ENCODE data around the gene TUBE1. TPM values are rescaled to one million over a fixed set of nuclear protein-coding genes. Genes with fewer than 3 reads are reported as not detected.

TUBE1 gene
- total and polyA plus RNA-seq, 2 experiments from 2014 or later = 26.3 to 27.7 TPM

- Histone ChIP-seq H3K79me2 (replicated peaks; ENCODE audit: insufficient read depth) (no peaks in the 10 kb centered on the region), H3K36me3 (ENCODE audit: insufficient read depth) (no peaks in the 10 kb centered on the region), H3K27ac (ENCODE audit: low read depth) (no peak overlapping the region), H3K4me1 (ENCODE audit: insufficient read depth) (peaks cover 6% of the 10 kb centered on the region; the same call in 1 of the 2 replicates), H3K4me2 (no peak overlapping the region), H2AFZ (no peak overlapping the region), H3K4me3 (no peak overlapping the region), H3K9me2 (ENCODE audit: insufficient read depth) (no peaks in the 10 kb centered on the region), H3F3A (replicated peaks; ENCODE audit: low read depth) (no peaks in the 10 kb centered on the region), H4K20me1 (replicated peaks; ENCODE audit: insufficient read depth) (no peaks in the 10 kb centered on the region), H3K27me3 (ENCODE audit: insufficient read depth) (no peaks in the 10 kb centered on the region)
- Mint-ChIP-seq H3K36me3 (ENCODE audit: low read depth) (no peaks in the 10 kb centered on the region), H3K27me3 (ENCODE audit: insufficient read depth, low read depth, poor library complexity) (no peaks in the 10 kb centered on the region), H3K9me3 (no peaks in the 10 kb centered on the region), H3K27ac (no peak overlapping the region), H3K4me1 (peaks cover 2% of the 10 kb centered on the region; the same call in 1 of the 3 replicates), H3K4me3 (no peak overlapping the region)
- no peak for ATAC-seq
- no peak for TF ChIP-seq REST (IDR thresholded peaks at IDR 0.05; ENCODE audit: unreplicated experiment)
- TF ChIP-seq STAT1 (IDR thresholded peaks at IDR 0.05; ENCODE audit: unreplicated experiment) = no peak
- no peak for TF ChIP-seq CTCF (conservative IDR thresholded peaks at IDR 0.05; ENCODE audit: low read depth in 2 of 2)
- TF ChIP-seq ZNF331 (CRISPR knock-in tag; IDR thresholded peaks at IDR 0.05; ENCODE audit: low read depth) = no peak
- TF ChIP-seq JUNB (IDR thresholded peaks at IDR 0.05; ENCODE audit: unreplicated experiment) = no peak
- no peak for TF ChIP-seq EZH2phosphoT487 (IDR thresholded peaks at IDR 0.05; ENCODE audit: unreplicated experiment)
- no peak for TF ChIP-seq POLR2AphosphoS5 (IDR thresholded peaks at IDR 0.05; ENCODE audit: low read depth)
- no peak for TF ChIP-seq ZNF462 (CRISPR knock-in tag; IDR thresholded peaks at IDR 0.05)
- no peak for TF ChIP-seq CREB1 (CRISPR knock-in tag; IDR thresholded peaks at IDR 0.05; ENCODE audit: low read depth)
- no peak for TF ChIP-seq ETS1 (IDR thresholded peaks at IDR 0.05)
- TF ChIP-seq ZNF114 (CRISPR knock-in tag; IDR thresholded peaks at IDR 0.05) = no peak
- no peak for TF ChIP-seq NANOG (IDR thresholded peaks at IDR 0.05; ENCODE audit: borderline replicate concordance)
- no peak for DNase-seq (ENCODE audit: low spot score)
Observed at GRCh38 chr6:112130878-112131277, 43.6 kb upstream of the TUBE1 start.
